ENCODE measurements around the gene B4GALT7. TPM values are rescaled to one million over a fixed set of nuclear protein-coding genes. Genes with fewer than 3 reads are reported as not detected.

B4GALT7 gene
- total and polyA plus RNA-seq, 4 donors: 8.1 to 19.7 (median 15.6) TPM

DNA sequence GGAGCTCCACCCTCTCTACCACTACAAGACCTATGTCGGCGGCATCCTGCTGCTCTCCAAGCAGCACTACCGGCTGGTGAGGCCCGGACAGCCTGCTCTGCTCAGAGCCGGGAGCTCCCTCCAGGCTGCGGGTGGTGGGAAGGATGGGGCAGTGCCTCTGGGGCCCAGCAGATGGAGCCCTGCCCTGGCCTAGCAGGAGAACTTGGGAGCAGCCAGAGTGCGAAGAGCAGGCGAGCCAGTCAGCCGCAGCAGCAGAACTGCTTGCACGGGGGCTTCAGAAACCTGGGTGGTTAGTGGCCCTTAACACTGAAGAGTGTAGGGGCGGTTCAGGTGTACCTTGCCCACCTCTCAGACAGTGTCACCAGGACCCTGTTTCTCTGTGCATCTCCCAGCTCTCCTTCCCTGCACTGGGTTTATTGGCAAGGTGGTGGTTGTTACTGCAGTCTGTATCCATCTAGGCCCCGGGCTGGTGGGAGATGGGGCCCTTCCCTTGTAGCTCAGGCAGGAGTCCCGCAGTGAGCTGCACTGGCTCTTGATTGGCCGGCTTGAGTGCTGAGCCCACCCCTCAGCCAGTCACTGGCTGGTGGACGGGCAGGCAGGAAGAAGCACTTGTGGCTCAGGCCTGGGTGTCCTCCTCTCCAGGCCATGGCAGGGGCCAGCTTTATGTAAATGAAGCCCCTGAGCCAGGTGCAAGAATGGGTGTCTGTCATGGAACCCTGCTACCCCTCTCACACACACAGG lies 7.7 kb downstream of the B4GALT7 start:
- WGBS: 31% methylated on average over 15 of the region's 15 CpGs
- Histone ChIP-seq H3K9ac (ENCODE audit: low read depth in 1 of 2, low read length in 2 of 2) (no peak overlapping the region), H3K9me3 (ENCODE audit: control insufficient read depth in 4 of 4, low read length in 3 of 4) (no peaks in the 10 kb centered on the region), H3K36me3 (ENCODE audit: control insufficient read depth in 4 of 4, insufficient read depth in 3 of 4, low read depth in 1 of 4, low read length in 3 of 4) (peaks cover 0 to 14% (median 0%) of the 10 kb centered on the region in 4 donors), H3K4me1 (ENCODE audit: control insufficient read depth in 4 of 4, insufficient read depth in 4 of 4, low read length in 3 of 4) (peaks cover 0 to 8% (median 0%) of the 10 kb centered on the region in 4 donors), H3K27me3 (ENCODE audit: control insufficient read depth in 4 of 4, insufficient read depth in 4 of 4, low read length in 3 of 4) (no peaks in the 10 kb centered on the region), H3K27ac (ENCODE audit: low read depth in 1 of 2, low read length in 2 of 2) (no peak overlapping the region), H3K4me3 (ENCODE audit: low read depth in 1 of 3, low read length in 3 of 3) (no peak overlapping the region)
- peak; percentile 74 for DNase-seq (ENCODE audit: low spot score)
- peak in 1 of 2 donors; percentile 21 for TF ChIP-seq RXRA (IDR thresholded peaks at IDR 0.05)
- TF ChIP-seq RAD21 (IDR thresholded peaks at IDR 0.05): peak; percentile 91 to 97
- no peak for TF ChIP-seq FOXA1 (IDR thresholded peaks at IDR 0.05)
- TF ChIP-seq, protein P1, sequence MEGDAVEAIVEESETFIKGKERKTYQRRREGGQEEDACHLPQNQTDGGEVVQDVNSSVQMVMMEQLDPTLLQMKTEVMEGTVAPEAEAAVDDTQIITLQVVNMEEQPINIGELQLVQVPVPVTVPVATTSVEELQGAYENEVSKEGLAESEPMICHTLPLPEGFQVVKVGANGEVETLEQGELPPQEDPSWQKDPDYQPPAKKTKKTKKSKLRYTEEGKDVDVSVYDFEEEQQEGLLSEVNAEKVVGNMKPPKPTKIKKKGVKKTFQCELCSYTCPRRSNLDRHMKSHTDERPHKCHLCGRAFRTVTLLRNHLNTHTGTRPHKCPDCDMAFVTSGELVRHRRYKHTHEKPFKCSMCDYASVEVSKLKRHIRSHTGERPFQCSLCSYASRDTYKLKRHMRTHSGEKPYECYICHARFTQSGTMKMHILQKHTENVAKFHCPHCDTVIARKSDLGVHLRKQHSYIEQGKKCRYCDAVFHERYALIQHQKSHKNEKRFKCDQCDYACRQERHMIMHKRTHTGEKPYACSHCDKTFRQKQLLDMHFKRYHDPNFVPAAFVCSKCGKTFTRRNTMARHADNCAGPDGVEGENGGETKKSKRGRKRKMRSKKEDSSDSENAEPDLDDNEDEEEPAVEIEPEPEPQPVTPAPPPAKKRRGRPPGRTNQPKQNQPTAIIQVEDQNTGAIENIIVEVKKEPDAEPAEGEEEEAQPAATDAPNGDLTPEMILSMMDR (IDR thresholded peaks at IDR 0.05; ENCODE audit: low read depth, low read length, missing input control): peak; percentile 87

DNA sequence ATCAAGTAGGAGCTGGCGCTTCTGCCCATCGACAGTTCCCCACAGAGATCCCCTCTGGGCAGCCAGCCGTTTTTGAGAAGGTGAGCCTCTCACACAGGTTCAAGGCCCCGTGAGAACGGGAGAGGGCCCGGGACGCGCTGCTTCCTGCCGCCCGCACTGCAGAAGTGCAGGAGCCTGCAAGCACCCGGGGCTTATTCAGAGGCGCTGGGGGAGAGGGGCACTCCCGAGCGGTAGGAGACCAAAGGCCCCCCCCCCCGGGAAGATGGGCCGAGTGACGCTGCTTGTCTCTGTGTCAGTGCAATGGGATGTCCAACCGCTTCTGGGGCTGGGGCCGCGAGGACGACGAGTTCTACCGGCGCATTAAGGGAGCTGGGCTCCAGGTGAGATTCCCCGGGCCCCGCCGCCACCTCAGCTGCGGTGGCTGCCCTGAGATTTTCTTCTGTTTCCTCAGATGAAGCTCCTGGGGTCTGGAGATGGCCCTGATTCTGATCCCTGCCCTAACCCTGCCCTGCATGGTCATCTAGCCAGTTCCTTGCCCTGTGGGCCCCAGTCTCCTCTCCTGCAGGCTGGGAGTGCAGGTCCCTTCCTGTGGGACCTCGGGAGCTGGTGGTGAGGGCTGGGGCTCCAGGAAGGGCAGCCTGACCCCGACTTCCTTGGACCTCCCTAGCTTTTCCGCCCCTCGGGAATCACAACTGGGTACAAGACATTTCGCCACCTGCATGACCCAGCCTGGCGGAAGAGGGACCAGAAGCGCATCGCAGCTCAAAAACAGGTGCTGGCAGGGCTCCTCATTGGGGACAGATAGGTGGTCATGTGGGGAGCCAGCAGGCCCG lies 8.5 kb downstream of the B4GALT7 start:
- TF ChIP-seq FOXA1 (IDR thresholded peaks at IDR 0.05) (no peak), NR2F2 (IDR thresholded peaks at IDR 0.05) (no peak), TAF1 (conservative IDR thresholded peaks at IDR 0.05) (no peak), FOXA2 (IDR thresholded peaks at IDR 0.05) (no peak), RAD21 (IDR thresholded peaks at IDR 0.05) (no peak), EGR1 (IDR thresholded peaks at IDR 0.05; ENCODE audit: low read depth in 2 of 2) (no peak), RXRA (IDR thresholded peaks at IDR 0.05) (no peak), SP1 (IDR thresholded peaks at IDR 0.05) (no peak), GABPA (IDR thresholded peaks at IDR 0.05 in 1 of 2, conservative IDR thresholded peaks at IDR 0.05 in 1 of 2) (no peak), YY1 (IDR thresholded peaks at IDR 0.05) (no peak)
- TF ChIP-seq, protein P2, sequence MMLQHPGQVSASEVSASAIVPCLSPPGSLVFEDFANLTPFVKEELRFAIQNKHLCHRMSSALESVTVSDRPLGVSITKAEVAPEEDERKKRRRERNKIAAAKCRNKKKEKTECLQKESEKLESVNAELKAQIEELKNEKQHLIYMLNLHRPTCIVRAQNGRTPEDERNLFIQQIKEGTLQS (IDR thresholded peaks at IDR 0.05): no peak
- TF ChIP-seq, protein P3, sequence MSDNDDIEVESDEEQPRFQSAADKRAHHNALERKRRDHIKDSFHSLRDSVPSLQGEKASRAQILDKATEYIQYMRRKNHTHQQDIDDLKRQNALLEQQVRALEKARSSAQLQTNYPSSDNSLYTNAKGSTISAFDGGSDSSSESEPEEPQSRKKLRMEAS (IDR thresholded peaks at IDR 0.05): no peak
- TF ChIP-seq, protein P4, sequence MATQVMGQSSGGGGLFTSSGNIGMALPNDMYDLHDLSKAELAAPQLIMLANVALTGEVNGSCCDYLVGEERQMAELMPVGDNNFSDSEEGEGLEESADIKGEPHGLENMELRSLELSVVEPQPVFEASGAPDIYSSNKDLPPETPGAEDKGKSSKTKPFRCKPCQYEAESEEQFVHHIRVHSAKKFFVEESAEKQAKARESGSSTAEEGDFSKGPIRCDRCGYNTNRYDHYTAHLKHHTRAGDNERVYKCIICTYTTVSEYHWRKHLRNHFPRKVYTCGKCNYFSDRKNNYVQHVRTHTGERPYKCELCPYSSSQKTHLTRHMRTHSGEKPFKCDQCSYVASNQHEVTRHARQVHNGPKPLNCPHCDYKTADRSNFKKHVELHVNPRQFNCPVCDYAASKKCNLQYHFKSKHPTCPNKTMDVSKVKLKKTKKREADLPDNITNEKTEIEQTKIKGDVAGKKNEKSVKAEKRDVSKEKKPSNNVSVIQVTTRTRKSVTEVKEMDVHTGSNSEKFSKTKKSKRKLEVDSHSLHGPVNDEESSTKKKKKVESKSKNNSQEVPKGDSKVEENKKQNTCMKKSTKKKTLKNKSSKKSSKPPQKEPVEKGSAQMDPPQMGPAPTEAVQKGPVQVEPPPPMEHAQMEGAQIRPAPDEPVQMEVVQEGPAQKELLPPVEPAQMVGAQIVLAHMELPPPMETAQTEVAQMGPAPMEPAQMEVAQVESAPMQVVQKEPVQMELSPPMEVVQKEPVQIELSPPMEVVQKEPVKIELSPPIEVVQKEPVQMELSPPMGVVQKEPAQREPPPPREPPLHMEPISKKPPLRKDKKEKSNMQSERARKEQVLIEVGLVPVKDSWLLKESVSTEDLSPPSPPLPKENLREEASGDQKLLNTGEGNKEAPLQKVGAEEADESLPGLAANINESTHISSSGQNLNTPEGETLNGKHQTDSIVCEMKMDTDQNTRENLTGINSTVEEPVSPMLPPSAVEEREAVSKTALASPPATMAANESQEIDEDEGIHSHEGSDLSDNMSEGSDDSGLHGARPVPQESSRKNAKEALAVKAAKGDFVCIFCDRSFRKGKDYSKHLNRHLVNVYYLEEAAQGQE (IDR thresholded peaks at IDR 0.05): no peak
- Histone ChIP-seq H3K36me3 (ENCODE audit: control insufficient read depth in 4 of 4, insufficient read depth in 3 of 4, low read depth in 1 of 4, low read length in 3 of 4) (peaks cover 0 to 14% (median 0%) of the 10 kb centered on the region in 4 donors), H3K4me1 (ENCODE audit: control insufficient read depth in 4 of 4, insufficient read depth in 4 of 4, low read length in 3 of 4) (peaks cover 0 to 8% (median 0%) of the 10 kb centered on the region in 4 donors), H3K4me3 (ENCODE audit: low read depth in 1 of 3, low read length in 3 of 3) (no peak overlapping the region), H3K9me3 (ENCODE audit: control insufficient read depth in 4 of 4, low read length in 3 of 4) (no peaks in the 10 kb centered on the region), H3K27me3 (ENCODE audit: control insufficient read depth in 4 of 4, insufficient read depth in 4 of 4, low read length in 3 of 4) (no peaks in the 10 kb centered on the region), H3K9ac (ENCODE audit: low read depth in 1 of 2, low read length in 2 of 2) (no peak overlapping the region), H3K27ac (ENCODE audit: low read depth in 1 of 2, low read length in 2 of 2) (no peak overlapping the region)
- WGBS: 92% methylated on average over 37 of the region's 37 CpGs
- DNase-seq (ENCODE audit: low spot score): no peak

All from liver (tissue), 9 donors.